Left forelimb (tissue), 1 donor: ENCODE measurements around the gene PCGF3.

Experiments
- DNase-seq: peaks from one replicate; pipeline ENCODE4 v3.0.0-alpha.2; 2018; ENCODE audit warnings: low spot score

Gene PCGF3

GRCh38 chr4:784401-785331, 79.0 kb downstream of the PCGF3 start:
- no peak for DNase-seq

- DNase-seq, result no peak
Observed at GRCh38 chr4:785332-786073, 79.9 kb downstream of the PCGF3 start.

GRCh38 chr4:786074-786741, 80.6 kb downstream of the PCGF3 start:
- no peak for DNase-seq

- DNase-seq, result no peak
Observed at GRCh38 chr4:786861-787300, 81.2 kb downstream of the PCGF3 start.

GRCh38 chr4:787561-787981, 81.9 kb downstream of the PCGF3 start:
- no peak for DNase-seq

- no peak for DNase-seq
Observed at GRCh38 chr4:788006-788635, 82.5 kb downstream of the PCGF3 start.

- DNase-seq, result no peak
Observed at GRCh38 chr4:788636-789297, 83.1 kb downstream of the PCGF3 start.

- no peak for DNase-seq
Observed at GRCh38 chr4:789571-790465, 84.2 kb downstream of the PCGF3 start.

- no peak for DNase-seq
Observed at GRCh38 chr4:790466-790820, 84.8 kb downstream of the PCGF3 start.

- no peak for DNase-seq
Observed at GRCh38 chr4:791252-791897, 85.7 kb downstream of the PCGF3 start.

- DNase-seq, result no peak
Observed at GRCh38 chr4:791898-792625, 86.4 kb downstream of the PCGF3 start.

GRCh38 chr4:792626-793092, 87.0 kb downstream of the PCGF3 start:
- DNase-seq, result no peak

GRCh38 chr4:793093-793861, 87.6 kb downstream of the PCGF3 start:
- DNase-seq, result no peak

- no peak for DNase-seq
Observed at GRCh38 chr4:793941-794621, 88.4 kb downstream of the PCGF3 start.

- DNase-seq, result no peak
Observed at GRCh38 chr4:794900-795725, 89.5 kb downstream of the PCGF3 start.

GRCh38 chr4:795726-796119, 90.1 kb downstream of the PCGF3 start:
- DNase-seq, result no peak

- DNase-seq, result no peak
Observed at GRCh38 chr4:796206-796605, 90.6 kb downstream of the PCGF3 start.
